Suppressor macrophage treated with lipopolysaccharide for 4 hours (primary cell): Measurements from ENCODE around the gene SMPD4.
"Not testable (repeated sequence)": the region's sequence is repeated elsewhere in the genome, so short reads cannot be mapped to it uniquely, and the experiment has no call there.

ENCODE experiments used
- DNase-seq: peaks from one replicate; pipeline ENCODE4 v3.0.0-alpha.2; 2020

SMPD4 gene

GRCh38 chr2:130187268-130187667 is 5.9 kb upstream of the SMPD4 start:
- DNase-seq = no peak

GRCh38 chr2:130186391-130186790 is 5.0 kb upstream of the SMPD4 start:
- no peak for DNase-seq

DNA sequence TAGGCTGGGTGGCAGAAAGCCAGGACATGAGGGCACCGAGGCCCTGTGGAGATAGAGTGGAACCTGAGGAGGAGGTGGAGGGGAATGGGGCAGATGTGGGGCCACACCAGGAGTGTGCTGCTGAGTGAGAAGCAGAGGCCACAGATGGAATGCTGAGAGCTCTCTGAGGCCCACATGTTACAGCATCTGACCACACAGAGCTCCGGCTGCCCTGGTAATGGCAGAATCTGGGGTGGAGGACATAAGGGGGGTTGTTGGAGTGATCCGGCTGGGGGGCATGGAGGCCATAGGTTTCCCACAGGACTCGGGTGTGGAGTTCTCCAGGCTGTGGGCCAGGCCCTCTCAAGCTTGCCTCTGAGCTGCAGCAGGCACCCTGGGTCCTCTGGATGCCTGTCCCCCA is 4.5 kb upstream of the SMPD4 start:
- DNase-seq = no peak

GRCh38 chr2:130185436-130185835 is 4.0 kb upstream of the SMPD4 start:
- no peak for DNase-seq

DNA sequence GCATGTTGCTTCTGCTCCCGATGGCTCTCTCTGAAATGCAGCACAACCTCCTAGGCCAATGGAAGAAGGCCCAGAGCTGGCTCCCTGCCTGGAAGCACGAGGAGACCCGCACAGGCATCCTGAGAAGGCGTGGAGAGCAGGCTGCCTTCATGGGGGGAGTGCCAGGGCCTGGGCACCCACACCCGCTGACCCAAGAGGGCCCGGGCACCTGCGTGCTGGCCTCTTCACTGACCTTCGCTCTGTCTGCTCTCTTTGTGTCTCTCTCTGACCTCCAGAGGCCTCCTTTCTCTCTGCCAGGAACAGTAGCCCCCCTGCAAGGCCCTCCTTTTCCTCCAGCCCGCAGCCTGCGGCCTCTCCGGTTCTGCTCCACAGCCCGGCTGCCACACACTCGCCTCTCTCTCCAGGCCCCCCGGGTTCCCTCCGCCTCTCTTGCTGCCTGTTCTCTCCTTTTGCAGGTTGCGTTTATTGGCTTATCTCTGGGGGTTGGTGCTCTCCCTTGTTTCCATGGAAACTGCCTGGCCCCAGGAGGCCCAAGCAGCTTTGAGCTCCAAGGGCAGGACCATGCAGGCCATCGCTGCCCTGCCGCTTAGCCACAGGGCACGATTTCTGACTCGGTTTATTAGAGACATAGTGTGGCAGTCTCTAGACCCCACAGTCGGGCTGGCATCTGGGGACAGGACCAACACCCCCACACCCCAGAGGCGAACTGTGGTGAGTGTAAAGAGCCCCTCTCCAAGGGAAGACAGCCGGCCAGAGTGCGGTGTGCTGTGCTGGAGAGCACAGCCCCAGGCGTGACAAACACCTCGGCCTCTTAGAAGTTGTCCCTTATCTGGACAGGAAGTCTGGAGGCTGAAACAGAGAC is 2.3 kb upstream of the SMPD4 start:
- DNase-seq = no peak

DNA sequence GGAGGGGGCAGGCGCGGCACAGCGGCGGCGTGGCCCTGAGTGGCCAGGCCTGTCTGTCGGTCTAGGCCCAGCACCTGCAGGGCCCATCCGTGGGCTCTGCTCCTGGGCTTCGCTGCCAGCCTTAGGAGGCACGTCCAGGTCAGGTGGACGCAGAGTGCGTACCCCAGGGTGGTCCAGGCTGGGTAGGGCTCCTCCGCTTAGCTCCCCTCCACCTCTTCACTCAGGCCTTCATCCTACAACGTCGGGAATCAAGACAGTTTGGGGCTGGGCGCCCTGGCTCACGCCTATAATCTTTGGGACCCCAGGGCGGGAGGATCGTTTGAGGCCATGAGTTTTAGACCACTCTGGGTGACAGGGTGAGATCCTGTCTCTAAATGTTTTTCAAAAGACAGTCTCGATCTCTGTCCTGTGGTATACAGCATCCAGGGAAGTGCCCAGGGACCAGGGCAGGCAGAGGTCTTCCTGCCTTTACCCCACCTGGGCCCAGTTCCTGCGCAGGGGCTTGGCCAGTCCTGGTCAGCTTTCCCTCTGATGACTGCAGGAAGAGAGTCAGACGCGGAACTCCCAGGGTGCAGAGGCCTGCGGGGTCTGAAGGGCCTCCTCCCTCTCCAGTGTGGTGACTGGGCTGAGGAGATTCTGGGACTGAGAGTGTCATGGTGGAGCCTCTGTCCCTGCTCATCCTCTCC is 1.6 kb upstream of the SMPD4 start:
- not testable (repeated sequence) for DNase-seq

- DNase-seq = peak; percentile 94
These were observed 679 bp upstream of the SMPD4 start, which contains the start of gene MZT2B for GRCh38 chr2:130181880-130182682. Gene MZT2B (plus strand): TSS chr2:130182262. CDS start chr2:130182283, 21 bp downstream.

- DNase-seq = not testable (repeated sequence)
These were observed 738 bp downstream of the SMPD4 start for GRCh38 chr2:130180404-130181324.

- not testable (repeated sequence) for DNase-seq
These were observed 6.5 kb downstream of the SMPD4 start for GRCh38 chr2:130174866-130175265.

GRCh38 chr2:130169896-130170295 is 11.5 kb downstream of the SMPD4 start:
- DNase-seq = no peak

DNA sequence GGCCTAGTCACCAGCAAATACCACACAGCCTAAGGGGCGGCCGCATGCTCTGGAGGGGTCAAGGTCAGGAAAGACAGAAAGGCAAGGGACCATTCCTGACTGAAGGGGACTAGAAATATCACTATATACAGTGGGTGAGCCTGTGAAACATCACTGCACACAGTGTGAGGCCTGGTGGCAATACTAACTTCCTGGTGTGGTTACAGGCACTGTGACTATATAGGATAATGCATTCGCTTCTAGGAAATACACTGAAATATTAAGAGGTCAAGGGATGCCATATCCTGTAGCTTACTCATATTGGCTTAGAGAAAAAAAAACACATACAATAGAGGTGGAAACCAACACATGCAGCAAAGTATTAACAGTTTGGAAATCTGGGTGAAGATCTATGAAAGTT is 12.2 kb downstream of the SMPD4 start:
- not testable (repeated sequence) for DNase-seq

DNA sequence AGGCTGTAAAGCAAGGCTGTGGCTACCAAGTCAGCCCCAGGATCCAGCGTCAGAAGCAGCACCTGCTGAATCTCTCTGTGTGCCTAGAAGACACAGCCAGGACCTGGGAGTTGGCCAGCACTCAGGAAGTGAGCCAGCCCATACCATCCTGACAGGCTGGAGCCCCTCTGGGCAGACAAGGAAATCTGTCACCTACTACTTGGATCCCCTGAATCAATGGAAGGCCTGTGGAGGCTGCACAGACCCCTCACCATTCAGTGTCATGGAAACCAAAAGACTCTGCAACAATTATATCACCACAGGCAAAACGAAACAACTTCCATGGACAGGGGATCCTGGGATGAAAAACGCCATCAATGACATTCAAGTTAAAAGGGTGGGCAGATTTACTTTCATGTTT is 14.8 kb downstream of the SMPD4 start:
- not testable (repeated sequence) for DNase-seq

DNA sequence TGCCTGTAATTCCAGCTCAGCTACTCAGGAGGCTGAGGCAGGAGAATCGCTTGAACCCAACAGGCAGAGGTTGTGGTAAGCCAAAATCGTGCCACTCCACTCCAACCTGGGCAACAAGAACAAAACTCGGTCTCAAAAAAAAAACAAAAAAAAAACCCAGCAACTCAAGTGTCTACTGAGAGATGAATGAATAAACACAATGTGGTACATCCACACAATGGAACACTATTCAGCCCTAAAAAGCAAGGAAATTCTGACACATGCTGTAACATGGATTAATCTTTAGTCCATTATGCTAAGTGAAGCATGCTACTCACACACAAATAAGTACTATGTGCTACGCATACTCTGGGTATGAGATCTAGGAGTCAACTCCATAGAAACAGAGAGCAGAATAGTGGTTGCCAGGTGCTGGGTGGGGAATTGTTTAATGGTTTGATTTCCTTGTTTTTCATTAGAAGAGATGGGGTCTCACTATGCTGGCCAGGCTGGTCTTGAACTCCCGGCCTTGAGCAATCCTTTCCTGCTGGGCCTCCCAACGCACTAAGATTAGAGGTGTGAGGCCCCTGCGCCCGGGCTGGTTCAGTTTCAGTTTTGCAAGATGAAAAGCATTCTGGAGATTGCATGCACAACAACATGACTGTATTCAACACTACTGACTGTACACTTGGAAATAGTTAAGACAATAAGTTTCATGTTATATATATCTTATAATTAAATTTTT is 15.9 kb downstream of the SMPD4 start:
- DNase-seq = no peak

GRCh38 chr2:130162968-130163367 is 18.4 kb downstream of the SMPD4 start:
- no peak for DNase-seq

DNA sequence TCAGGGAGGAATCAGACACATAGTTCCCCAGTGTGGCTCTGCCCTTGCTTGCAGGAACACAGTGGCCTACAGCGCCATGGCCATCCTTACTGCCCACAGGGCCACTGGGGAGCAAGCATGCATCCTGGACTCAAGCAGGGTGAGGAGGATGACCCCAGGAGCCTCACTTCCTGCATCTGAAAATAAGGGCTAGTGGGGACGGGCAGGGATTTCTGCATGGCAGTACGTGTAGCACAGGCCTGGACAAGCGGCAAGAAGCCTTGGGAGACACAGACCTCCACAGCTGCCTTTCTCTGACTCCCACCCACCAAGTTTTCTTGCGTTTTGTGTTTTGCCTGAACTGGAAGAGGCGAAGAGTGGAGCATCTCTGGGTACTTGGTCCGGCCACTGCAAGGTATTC is 18.9 kb downstream of the SMPD4 start:
- not testable (repeated sequence) for DNase-seq

DNA sequence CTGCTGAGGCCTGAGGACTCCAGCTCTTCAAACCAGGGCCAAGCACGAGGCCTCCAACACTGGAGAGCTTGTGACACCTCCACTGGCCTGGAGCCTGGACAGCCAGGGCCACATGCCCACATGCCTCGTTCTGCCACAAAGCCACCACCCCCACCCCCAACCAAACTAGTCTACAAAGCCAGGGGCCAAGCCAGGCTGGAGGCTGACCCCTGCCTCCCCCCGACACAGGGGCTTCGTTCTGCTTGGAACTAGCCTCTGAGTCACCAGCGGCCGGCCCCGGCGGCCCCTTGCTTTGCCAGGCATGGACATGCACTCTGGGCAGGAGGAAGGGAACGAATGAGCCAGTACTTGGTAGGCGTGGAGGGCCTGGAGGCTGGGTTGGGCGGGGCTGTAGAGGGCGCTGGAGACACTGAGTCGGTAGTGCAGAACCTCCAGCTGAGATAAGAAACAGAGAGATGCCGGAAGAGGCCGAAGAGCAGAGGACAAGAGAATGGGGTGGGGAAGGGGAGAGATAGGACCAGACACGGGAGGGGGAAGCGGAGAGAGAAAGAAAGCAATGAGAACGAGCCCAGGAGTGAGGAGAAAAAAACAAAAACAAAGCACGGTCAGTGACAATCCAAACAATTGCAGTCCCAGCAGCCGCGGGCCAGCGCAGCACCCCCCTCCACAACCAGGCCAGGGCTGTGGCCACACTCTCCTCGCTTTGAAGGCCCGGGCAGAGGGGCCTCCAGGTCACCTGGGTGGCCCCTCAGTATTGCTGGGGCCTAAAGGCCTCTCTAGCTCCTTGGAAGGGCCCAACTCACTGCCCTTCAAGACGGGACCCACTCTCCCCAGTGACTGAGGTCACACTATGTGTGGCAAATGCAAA is 20.3 kb downstream of the SMPD4 start:
- DNase-seq = not testable (repeated sequence)

- DNase-seq = no peak
These were observed 21.3 kb downstream of the SMPD4 start for GRCh38 chr2:130160131-130160530.

DNA sequence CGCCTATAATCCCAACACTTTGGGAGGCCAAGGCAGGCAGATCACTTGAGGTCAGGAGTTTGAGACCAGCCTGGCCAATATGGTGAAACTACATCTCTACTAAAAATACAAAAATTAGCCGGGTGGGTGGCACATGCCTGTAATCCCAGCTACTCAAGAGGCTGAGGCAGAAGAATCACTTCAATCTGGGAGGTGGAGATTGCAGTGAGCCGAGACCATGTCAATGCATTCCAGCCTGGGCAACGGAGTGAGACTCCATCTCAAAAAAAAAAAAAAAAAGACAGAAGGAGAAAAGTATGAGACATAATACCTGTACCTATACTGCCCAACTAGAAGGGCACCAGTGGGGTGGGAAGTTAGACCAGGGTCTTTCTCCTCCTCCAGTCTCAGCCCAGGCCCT is 22.0 kb downstream of the SMPD4 start:
- DNase-seq = not testable (repeated sequence)

GRCh38 chr2:130158631-130159030 is 22.8 kb downstream of the SMPD4 start:
- DNase-seq = no peak

DNA sequence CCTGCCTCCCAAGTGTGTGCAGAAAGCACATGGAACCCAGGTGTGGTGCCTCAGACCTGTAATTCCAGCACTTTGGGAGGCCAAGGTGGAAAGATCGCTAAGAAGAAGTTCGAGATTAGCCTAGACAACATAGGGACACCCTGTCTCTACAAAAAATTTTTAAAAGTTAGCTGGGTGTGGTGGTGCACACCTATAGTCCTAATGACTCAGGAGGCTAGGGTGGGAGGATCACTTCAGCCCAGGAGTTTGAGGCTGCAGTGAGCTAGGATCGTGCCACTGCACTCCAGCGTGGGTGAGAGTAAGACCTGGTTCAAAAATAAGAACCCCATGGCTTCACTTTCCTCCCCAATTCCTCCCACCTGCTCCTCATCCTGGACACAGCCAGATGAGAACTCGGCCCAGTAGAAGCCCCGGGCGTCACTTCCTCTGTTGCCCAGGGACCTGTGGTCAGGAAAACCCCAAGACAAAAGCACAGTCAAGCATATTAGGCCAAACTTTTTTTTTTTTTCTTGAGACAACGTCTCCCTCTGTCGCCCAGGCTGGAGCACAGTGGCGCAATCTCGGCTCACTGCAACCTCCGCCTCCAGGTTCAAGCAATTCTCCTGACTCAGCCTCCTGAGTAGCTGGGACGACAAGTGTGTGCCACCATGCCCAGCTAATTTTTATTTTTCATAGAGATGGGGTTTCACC is 23.4 kb downstream of the SMPD4 start:
- peak; percentile 64 for DNase-seq
